Breast epithelium (tissue), 3 donors: Measurements from ENCODE around the gene ASPG.

ENCODE experiments used
- CTCF ChIP-seq, 3 donors: fragments of 450-650 bp; IDR thresholded peaks; one replicate each; pipeline ENCODE4 v1.5.1; 2016 to 2017; ENCODE audit warnings: antibody characterized with exemption in 3 of 3, mild to moderate bottlenecking in 3 of 3, moderate library complexity in 3 of 3
- POLR2AphosphoS5 ChIP-seq, 3 donors: sonication (generic); formaldehyde crosslinking; IDR thresholded peaks; one replicate each; pipeline ENCODE4 v1.6.1; 2017; ENCODE audit warnings: antibody characterized with exemption in 3 of 3

- TF ChIP-seq POLR2AphosphoS5 (IDR thresholded peaks at IDR 0.05), result no peak
- no peak for TF ChIP-seq CTCF (IDR thresholded peaks at IDR 0.05)
These were observed 38.4 kb downstream of the ASPG start for GRCh38 chr14:104123879-104124278.
